ENCODE results near the gene MTX1.
"Not testable (repeated sequence)": the region's sequence is repeated elsewhere in the genome, so short reads cannot be mapped to it uniquely, and the experiment has no call there.

The MTX1 gene

DNA sequence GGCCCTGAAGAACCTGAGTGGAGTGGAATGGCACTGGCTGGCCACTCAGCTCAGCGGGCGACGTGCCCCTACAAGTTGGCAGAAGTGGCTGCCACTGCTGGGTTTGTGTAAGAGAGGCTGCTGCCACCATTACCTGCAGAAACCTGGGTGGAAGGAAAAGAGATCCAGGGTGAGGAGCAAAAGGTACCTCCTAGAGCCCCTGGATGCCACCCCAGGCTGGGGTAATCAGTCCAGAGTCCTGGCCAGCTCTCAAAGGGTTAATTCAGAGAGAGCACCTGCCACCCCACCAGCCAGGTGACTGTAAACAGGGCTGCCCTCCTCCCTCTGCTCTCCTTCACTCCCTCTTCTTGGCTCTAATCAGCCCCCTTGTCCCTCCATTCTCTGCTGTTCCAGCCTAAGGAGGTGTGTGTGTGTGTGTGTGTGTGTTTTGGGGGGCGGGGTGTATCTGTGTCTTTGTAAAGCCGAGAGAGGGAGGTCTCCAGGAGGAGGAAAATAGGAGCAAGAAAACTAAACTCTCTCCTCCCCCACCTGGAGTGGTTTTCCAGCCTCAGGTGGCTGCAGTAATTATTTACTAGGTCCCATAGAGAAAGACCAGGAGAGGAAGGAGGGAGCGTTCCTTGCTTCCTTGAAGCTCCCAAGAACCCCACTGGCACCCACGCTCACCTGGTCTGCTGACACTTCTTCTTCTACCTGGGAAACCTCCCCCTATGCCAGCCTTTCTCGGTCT lies 22.3 kb upstream of the MTX1 start:
- no peaks in the 10 kb centered on the region for H3K9me3 ChIP-seq
- no peak overlapping the region for H3K4me3 ChIP-seq (ENCODE audit: low read depth in 1 of 2, low read length in 1 of 2)
- H3K4me1 ChIP-seq (ENCODE audit: control insufficient read depth in 1 of 2, insufficient read depth in 1 of 2, low read depth in 1 of 2, low read length in 1 of 2): no peaks in the 10 kb centered on the region
- H3K27ac ChIP-seq: no peak overlapping the region
- TF ChIP-seq, protein P1, sequence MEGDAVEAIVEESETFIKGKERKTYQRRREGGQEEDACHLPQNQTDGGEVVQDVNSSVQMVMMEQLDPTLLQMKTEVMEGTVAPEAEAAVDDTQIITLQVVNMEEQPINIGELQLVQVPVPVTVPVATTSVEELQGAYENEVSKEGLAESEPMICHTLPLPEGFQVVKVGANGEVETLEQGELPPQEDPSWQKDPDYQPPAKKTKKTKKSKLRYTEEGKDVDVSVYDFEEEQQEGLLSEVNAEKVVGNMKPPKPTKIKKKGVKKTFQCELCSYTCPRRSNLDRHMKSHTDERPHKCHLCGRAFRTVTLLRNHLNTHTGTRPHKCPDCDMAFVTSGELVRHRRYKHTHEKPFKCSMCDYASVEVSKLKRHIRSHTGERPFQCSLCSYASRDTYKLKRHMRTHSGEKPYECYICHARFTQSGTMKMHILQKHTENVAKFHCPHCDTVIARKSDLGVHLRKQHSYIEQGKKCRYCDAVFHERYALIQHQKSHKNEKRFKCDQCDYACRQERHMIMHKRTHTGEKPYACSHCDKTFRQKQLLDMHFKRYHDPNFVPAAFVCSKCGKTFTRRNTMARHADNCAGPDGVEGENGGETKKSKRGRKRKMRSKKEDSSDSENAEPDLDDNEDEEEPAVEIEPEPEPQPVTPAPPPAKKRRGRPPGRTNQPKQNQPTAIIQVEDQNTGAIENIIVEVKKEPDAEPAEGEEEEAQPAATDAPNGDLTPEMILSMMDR (IDR thresholded peaks at IDR 0.05): no peak
- H3K36me3 ChIP-seq: no peaks in the 10 kb centered on the region
- H3K27me3 ChIP-seq: no peaks in the 10 kb centered on the region

- no peaks in the 10 kb centered on the region for H3K27me3 ChIP-seq
- no peak overlapping the region for H3K4me3 ChIP-seq (ENCODE audit: low read depth in 1 of 2, low read length in 1 of 2)
- H3K27ac ChIP-seq: no peak overlapping the region
- no peaks in the 10 kb centered on the region for H3K36me3 ChIP-seq
- no peaks in the 10 kb centered on the region for H3K9me3 ChIP-seq
- TF ChIP-seq, protein P1 (IDR thresholded peaks at IDR 0.05): no peak
- no peaks in the 10 kb centered on the region for H3K4me1 ChIP-seq (ENCODE audit: control insufficient read depth in 1 of 2, insufficient read depth in 1 of 2, low read depth in 1 of 2, low read length in 1 of 2)
Measured at GRCh38 chr1:155186794-155187455, 21.6 kb upstream of the MTX1 start.

GRCh38 chr1:155187456-155187891 lies 21.0 kb upstream of the MTX1 start:
- H3K4me1 ChIP-seq (ENCODE audit: control insufficient read depth in 1 of 2, insufficient read depth in 1 of 2, low read depth in 1 of 2, low read length in 1 of 2): peaks cover 1 to 3% of the 10 kb centered on the region in 2 experiments
- no peaks in the 10 kb centered on the region for H3K36me3 ChIP-seq
- H3K27me3 ChIP-seq: peaks cover 4% of the 10 kb centered on the region
- TF ChIP-seq, protein P1 (IDR thresholded peaks at IDR 0.05): no peak
- H3K4me3 ChIP-seq (ENCODE audit: low read depth in 1 of 2, low read length in 1 of 2): no peak overlapping the region
- H3K9me3 ChIP-seq: no peaks in the 10 kb centered on the region
- no peak overlapping the region for H3K27ac ChIP-seq

GRCh38 chr1:155188268-155188667 lies 20.2 kb upstream of the MTX1 start:
- no peak overlapping the region for H3K27ac ChIP-seq
- H3K36me3 ChIP-seq: no peaks in the 10 kb centered on the region
- TF ChIP-seq, protein P1 (IDR thresholded peaks at IDR 0.05): no peak
- peaks cover 9 to 11% of the 10 kb centered on the region in 2 experiments for H3K4me1 ChIP-seq (ENCODE audit: control insufficient read depth in 1 of 2, insufficient read depth in 1 of 2, low read depth in 1 of 2, low read length in 1 of 2)
- peaks cover 12% of the 10 kb centered on the region for H3K27me3 ChIP-seq
- no peak overlapping the region for H3K4me3 ChIP-seq (ENCODE audit: low read depth in 1 of 2, low read length in 1 of 2)
- H3K9me3 ChIP-seq: no peaks in the 10 kb centered on the region

GRCh38 chr1:155189926-155190325 lies 18.6 kb upstream of the MTX1 start:
- not testable (repeated sequence) for H3K27ac ChIP-seq; H3K9me3 ChIP-seq; H3K4me3 ChIP-seq (ENCODE audit: low read depth in 1 of 2, low read length in 1 of 2); H3K36me3 ChIP-seq
- peaks cover 29% of the 10 kb centered on the region for H3K27me3 ChIP-seq
- H3K4me1 ChIP-seq (ENCODE audit: control insufficient read depth in 1 of 2, insufficient read depth in 1 of 2, low read depth in 1 of 2, low read length in 1 of 2): peaks cover 26 to 27% of the 10 kb centered on the region in 2 experiments

DNA sequence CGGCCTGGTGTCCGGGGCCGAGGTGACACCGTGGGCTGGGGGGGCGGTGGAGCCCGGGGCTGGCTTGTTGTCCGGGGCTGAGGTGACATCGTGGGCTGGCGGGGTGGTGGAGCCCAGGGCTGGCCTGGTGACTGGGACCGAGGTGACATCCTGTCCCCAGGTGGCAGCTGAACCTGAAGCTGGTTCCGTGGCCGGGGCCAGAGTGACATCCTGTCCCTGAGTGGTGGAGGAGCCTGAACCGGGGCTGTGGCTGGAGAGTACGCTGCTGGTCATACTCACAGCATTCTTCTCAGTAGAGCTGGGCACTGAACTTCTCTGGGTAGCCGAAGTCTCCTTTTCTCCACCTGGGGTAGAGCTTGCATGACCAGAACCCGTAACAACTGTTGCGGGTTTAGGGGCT lies 16.6 kb upstream of the MTX1 start:
- no peak overlapping the region for H3K27ac ChIP-seq
- TF ChIP-seq, protein P1 (IDR thresholded peaks at IDR 0.05): no peak
- H3K4me3 ChIP-seq (ENCODE audit: low read depth in 1 of 2, low read length in 1 of 2): no peak overlapping the region
- peaks cover 41% of the 10 kb centered on the region for H3K27me3 ChIP-seq
- H3K36me3 ChIP-seq: peaks cover 2% of the 10 kb centered on the region
- H3K4me1 ChIP-seq (ENCODE audit: control insufficient read depth in 1 of 2, insufficient read depth in 1 of 2, low read depth in 1 of 2, low read length in 1 of 2): peaks cover 28 to 30% of the 10 kb centered on the region in 2 experiments
- H3K9me3 ChIP-seq: no peaks in the 10 kb centered on the region

All from neutrophil (primary cell).